GM15510 (cell line): ENCODE data around the gene HLA-DPA1.

ENCODE experiments used
- POLR2A ChIP-seq: IDR thresholded peaks from 3 replicates; pipeline ENCODE4 v1.6.1; 2011; ENCODE audit warnings: borderline replicate concordance; ENCODE audit not compliant: insufficient read length; ENCODE audit errors: extremely low read depth

HLA-DPA1 gene

DNA sequence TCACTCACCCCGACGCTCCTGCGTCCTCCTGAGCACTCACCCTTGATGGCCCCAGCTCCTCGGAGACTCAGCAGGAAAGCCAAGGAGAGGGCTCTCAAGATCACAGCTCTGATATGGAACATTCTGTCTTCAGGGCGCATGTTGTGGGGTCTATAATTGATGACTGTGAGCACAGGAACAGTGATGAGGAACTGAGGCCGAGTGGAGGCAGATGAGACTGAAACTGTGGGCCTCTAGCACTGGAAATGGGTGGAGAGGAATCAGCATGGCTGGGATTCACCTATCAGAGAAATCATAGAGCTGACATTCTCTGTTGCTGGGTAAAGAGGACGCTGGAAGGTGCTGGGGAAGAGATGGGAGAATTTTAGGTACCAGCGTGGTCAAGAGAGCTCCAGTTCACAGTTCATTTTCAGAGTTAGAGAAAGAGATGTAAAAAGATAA, at the start of gene HLA-DPA1:
TSS of gene HLA-DPA1 (minus strand) at position 219 of the 441 bp plus-strand sequence.
- TF ChIP-seq POLR2A = peak; percentile 98

DNA sequence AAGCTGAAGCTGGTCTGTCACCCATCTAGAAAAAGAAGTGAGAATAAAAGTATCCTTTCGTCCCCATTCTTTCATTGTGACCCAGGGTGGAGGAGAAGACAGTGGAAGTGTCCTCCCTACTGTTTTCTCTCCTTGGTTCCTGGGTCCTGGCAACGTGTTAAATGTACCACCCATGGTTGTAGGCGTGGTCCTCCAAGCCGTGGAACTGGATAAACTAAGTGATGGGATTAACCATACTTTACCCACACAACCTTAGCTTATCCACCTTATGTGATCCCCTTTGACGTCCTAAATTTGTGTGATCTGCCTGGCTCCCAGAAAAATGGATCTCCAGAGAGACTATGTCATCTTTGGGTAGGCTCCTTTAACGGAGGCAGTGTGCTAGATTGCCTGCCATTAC, 49.7 kb upstream of the HLA-DPA1 start:
- TF ChIP-seq POLR2A = no peak

DNA sequence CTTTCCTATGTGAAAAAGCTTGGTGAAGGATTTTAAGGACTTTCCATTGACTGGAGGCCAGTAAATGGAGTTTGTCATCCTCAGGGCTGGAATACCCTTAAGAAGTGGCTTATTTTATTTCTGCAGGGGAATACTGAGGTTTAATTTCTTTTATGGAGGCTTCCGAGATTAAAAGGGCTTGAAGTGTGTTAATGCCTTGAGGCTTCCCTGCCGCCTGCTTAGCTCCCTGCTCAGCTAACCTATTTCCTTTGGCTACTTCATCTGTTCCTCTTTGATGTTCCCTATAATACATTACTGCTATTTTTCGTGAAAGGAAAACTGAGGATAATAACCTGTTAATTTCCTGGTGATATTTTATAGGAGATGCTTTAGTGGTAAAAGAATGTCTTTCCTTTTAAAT, 46.6 kb upstream of the HLA-DPA1 start:
- no peak for TF ChIP-seq POLR2A

DNA sequence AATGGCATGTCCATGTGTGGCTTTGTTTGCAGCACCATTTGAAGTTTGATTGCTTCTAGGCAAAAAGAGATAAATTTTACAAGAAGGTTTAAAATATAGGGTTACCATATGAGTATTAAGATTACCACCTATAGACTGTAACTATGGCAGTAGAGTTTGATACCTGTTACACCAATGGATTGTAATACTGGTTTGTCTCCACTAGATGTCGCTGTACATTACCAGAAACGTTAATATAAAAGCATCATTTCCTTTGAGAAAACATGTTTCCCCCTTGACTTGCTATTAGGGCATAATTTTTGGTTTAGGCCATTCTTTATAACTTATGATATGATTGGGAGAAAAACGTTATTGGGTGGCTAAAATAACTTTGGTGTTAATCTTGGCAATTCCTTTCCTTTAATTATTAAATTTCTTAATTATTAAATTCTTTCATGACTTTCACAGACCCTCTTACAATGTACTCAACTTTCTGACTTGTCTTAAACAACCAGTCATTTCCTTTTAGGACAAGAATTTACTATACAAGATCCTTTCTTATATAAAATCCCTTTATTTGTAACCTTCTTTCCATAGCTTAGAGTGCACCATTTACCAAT, 45.2 kb upstream of the HLA-DPA1 start:
- TF ChIP-seq POLR2A = no peak

DNA sequence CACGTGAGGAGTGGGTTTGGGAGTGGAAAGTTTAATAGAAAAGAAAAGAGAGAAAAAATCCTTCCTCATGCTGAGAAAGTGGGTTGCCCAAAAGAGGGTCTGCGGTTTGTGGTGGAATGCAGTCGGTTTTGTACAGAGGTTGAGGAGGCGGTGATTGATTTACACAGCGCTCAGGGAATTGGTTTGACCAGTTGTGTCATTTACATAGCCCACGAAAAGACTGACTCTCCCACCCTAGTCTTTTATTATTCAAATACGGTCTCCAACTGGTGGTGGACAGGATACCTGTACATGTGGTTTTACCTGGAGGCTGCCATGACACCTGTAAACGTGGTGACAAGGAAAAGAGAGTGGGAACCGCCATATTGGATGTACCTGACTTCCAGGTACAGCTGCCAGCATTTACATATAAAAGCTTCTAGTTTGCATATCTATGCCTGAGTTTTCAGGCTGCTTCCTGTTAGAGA, 44.4 kb upstream of the HLA-DPA1 start:
- TF ChIP-seq POLR2A = no peak

DNA sequence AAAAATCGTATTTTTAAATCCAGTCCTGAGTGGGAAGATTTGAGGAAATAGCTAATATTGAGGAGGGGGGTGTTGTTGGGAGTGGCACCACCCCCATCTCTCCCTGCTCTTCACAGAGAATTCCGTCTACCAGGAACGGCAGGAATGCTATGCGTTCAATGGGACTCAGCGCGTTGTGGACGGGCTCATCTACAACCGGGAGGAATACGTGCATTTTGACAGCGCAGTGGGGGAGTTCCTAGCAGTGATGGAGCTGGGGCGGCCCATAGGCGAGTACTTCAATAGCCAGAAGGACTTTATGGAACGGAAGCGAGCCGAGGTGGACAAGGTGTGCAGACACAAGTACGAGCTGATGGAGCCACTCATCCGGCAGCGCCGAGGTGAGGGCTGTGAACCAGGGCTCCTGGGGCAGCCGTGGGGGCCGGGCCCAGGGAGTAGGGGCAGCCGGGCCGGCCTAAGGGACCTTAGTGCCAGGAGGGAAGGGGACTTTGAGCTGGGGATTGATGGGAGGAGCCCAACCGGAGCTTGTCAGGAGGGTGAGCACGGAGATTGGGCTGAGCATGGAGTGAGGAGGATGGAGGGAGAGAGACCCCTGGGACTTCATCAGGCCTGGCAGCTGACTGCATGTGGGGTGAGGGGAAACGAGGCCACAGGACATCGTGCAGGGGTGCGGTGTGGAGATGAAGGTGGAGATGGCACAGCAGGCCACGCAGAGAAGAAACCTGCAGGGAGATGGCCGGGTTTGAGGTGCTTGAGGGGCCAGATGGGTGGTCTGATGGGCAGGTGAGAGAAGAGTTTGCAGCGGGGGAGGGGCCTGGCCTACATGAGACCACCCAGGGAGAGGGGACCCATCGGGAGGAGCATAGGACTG, 43.6 kb upstream of the HLA-DPA1 start:
- TF ChIP-seq POLR2A = no peak

DNA sequence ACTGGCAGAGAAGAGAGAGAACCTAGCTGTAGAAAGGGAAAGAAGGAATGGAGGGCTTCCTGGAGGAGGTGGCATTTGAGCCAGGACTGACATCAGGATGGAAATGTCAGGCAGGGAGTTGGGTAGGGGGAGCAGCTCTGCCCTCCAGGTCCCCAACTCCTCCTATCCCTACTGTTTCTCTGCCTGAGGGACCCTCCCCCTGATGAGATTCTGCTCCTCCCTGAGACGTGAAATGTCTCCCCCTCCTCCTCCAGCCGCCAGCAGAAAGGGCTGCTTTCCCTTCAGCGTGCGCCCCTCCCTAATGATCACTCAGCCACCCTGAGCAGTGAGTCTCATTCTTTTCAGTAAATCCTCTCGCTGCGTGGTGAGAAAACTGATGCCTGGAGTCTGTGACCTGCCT, 43.0 kb upstream of the HLA-DPA1 start:
- TF ChIP-seq POLR2A = no peak

DNA sequence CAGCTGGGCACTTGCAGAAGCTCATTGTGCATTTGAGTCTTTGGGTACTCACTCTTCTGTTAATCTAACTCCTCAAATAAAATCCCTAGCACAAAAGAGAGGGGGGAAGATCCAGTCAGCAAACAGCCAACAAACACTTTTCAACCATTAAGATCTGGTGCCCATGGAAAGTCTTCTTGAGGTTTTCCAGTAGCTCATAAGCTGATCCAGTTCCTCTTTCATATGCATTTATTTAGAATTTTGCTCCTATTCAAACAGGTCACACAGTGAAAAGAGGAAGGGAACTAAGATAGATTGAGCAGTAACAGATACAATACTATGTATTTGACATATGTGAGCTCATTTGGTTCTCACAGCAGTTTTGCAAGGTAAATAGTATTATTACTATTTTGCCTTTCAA, 41.0 kb upstream of the HLA-DPA1 start:
- no peak for TF ChIP-seq POLR2A

DNA sequence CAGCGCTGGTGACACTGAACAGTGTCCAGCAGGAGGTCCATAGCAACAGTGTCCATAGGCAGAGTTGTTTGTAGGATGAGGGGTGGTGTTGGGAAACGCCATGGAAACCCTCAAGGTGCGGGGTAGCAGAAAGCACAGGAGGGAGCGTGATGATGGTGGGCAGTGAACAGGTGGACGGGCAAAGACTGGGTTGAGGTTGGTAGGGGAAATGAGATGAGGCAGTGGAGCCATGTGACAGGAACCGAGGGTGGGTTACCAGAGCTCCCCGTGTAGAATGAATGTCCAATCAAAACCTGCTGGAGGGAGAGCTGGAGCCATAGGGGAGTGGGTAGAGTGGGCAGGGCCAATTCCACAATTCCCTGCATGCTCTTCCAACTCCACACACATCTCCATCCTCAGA, 40.3 kb upstream of the HLA-DPA1 start:
- TF ChIP-seq POLR2A = peak; percentile 36

DNA sequence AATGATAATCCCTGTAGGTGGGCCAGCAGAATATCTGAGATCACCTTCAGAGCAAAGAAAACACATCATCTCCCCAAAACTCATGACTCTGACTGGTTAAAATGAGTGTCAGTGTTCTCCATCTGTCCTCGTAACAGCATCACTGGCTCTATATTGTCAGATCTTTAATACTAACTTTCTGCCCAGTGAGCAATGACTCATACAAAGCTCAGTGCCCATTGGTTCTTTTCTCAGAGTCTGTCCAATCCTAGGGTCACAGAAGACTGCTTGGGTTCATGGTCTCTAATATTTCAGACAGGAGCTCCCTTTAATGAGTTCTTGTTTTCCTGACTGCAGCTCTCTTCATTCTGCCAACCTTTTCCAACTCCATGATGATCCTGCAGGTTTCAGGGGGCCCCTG, 38.7 kb upstream of the HLA-DPA1 start:
- TF ChIP-seq POLR2A = no peak

DNA sequence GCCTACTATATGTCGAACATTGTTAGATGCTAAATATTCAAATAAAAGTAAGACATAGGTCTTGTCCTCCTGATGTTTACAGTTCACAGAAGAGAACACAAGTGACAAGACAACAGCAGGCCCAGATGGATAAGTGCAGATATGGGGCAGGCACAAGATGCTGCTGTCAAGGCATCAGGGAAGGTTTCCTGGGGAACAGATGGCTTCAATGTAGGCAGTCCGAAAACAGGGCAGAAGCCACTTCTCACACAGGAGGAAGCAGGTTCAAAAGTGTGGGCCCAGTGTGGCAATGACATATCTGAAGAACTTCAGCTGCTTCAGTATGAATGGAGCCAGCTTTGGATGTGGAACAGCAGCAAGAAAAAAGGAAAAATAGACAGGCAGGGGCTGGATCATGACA, 34.9 kb upstream of the HLA-DPA1 start:
- TF ChIP-seq POLR2A = no peak

DNA sequence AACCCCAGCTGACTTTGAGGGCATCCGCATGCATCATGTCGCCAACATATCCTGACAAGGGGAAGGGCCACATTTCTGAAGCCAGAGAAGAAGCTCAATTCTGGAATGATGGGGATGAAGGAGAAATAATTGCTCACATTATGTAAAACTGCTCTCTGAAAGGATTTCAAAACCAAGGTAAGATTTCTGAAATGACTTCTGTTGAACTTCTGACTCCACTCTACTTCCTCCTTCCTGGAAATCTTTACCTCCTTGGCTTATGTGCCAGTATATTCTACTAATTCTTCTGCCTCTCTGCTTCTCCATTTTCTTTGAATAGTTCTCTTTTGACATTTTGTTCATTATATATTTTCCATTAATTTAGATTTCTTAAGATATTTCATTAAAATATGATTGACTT, 34.2 kb upstream of the HLA-DPA1 start:
- TF ChIP-seq POLR2A = no peak

DNA sequence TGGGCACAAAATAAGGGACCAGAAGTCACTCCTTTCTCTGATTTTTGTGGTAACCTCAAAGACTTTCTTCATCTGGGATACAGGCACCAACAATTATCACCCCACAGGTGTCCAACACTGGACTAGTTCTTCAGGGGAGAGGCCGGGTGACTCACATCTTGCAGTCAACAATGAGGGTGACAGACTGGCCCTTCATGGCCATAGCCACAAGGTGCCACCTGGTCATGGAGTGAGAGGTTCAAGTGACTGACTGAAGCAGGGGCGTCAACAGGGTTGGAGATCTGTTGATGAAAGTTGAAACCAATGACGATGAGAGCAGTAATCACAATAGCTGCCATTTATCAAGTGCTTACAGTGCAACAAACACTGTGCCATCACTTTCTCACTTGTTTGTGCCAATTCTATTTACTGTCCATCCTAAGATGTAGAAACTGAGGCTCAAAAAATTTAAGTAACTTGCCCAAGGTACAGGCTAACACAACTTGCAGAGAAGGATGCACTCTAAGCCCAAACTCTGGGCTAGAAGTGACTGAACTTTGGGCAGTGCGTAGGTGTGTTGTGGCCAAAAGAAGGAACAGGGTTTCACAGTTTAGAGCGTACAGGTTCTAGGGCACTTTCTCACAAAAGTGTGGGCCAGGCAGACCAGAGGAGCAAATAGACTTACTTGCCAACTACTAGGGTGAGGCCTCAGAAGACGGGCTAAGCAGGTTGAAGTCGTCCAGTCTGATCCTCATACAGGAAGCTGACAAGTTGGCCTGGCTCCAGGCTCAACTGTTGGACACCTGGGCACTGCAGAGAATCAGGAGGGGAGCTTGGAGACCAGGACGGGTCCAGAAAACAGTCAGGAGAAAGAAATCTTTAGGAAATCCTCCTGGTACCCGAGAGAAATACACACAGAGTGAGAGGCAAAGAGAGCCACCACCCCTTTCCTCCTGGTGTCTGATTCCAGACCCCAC, 32.7 kb upstream of the HLA-DPA1 start:
- no peak for TF ChIP-seq POLR2A

DNA sequence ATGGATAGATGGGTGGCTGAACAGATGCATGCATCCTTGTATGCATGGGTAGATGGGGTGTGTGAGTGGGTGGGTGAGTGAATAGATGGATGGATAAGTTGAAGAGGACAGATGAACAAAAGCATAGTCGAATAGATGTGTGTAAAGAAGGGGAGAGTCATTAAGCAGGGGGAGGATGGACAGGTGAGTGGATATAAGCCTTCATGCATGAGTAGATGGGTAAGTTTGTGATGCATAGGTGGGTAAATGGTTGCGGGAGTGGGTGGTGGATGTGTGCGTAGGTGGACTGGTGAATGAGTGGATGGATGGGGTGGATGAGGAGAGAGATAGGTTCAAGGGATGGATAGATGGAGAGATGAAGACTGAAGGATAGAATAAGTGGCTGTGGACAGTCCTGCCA, 31.9 kb upstream of the HLA-DPA1 start:
- no peak for TF ChIP-seq POLR2A

DNA sequence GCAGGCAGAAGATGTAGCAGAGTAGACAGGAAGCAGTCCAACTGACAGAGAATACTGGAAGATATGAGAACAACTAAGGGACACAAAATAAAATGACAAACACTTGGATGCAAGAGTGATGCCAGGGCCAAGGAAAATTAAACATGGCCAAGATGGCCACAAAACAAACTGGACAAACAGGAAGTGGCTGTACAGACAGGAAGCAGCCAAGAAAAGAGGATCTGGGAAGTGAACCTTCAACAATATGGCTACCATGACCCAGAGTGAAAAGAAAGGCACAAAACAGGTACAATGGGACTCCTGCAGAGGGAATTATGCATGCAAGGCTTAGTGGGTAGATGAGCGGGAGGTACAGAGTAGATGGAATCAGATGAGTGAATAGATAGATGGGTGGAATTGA, 31.4 kb upstream of the HLA-DPA1 start:
- no peak for TF ChIP-seq POLR2A
